Spinal cord (tissue), 10 donors: Measurements from ENCODE around the gene POLK. TPM values are rescaled to one million over a fixed set of nuclear protein-coding genes. Genes with fewer than 3 reads are reported as not detected.
A peak's percentile ranks its signal among the peaks of the same experiment; 100 is the strongest.
"Not testable (repeated sequence)": the region's sequence is repeated elsewhere in the genome, so short reads cannot be mapped to it uniquely, and the experiment has no call there.

Experiments used
- DNase-seq, 6 donors: peaks; one replicate each; pipeline versions ENCODE4 v3.0.0 to v3.0.0-alpha.2; 2013 to 2015; ENCODE audit warnings: low spot score in 6 of 6, low read depth in 4 of 6
- H3K27ac ChIP-seq: one replicate; pipeline ENCODE4 v1.5.1; 2013; ENCODE audit warnings: low read depth, low read length, control low read depth
- H3K27me3 ChIP-seq: one replicate; pipeline ENCODE4 v1.6.1; 2013; ENCODE audit warnings: low read length; ENCODE audit not compliant: control insufficient read depth, insufficient read depth
- H3K36me3 ChIP-seq: one replicate; pipeline ENCODE4 v1.6.1; 2013; ENCODE audit warnings: low read length; ENCODE audit not compliant: control insufficient read depth, insufficient read depth
- H3K4me1 ChIP-seq: one replicate; pipeline ENCODE4 v1.6.1; 2013; ENCODE audit warnings: low read length; ENCODE audit not compliant: control insufficient read depth, insufficient read depth
- H3K4me3 ChIP-seq: one replicate; pipeline ENCODE4 v1.5.1; 2013; ENCODE audit warnings: low read depth, low read length, control low read depth
- H3K9me3 ChIP-seq: one replicate; pipeline ENCODE4 v1.6.1; 2013; ENCODE audit warnings: low read length; ENCODE audit not compliant: control insufficient read depth, insufficient read depth
- WGBS: methylation state at CpG from one replicate; pipeline ENCODE4 v1.1.5; 2013; ENCODE audit warnings: missing lambda C conversion rate; ENCODE audit not compliant: insufficient coverage; 5-methylcytosine and 5-hydroxymethylcytosine counted together
- polyA plus RNA-seq, 2 donors: library from polyadenylated mRNA; unstranded; fragments of 120-200 nt; gene quantifications; one replicate each; pipeline ENCODE4 v1.2.1, GENCODE V29; 2013; ENCODE audit not compliant: insufficient read length in 2 of 2
- total RNA-seq, 2 donors: library from RNA; depleted of rRNA in 1 of 2; stranded (reverse); fragments of 120-200 nt in 1 of 2; fragments of >200 nt in 1 of 2; gene quantifications; one replicate each; pipeline versions ENCODE4 v1.2.3 to v1.2.4, GENCODE V29; 2013 to 2014
- donor health status: healthy.

POLK gene
- total and polyA plus RNA-seq, 4 donors, result 16.9 to 58.5 (median 31.2) TPM

- Histone ChIP-seq H3K4me3 (no peak overlapping the region), H3K36me3 (peaks cover 9% of the 10 kb centered on the region), H3K27ac (no peak overlapping the region), H3K4me1 (no peaks in the 10 kb centered on the region), H3K27me3 (no peaks in the 10 kb centered on the region), H3K9me3 (peaks cover 3% of the 10 kb centered on the region)
- WGBS, result no CpG with 5 or more reads among the region's 1 CpG
- DNase-seq, result no peak
Observed at GRCh38 chr5:75553358-75553757, 41.7 kb downstream of the POLK start.

GRCh38 chr5:75558221-75558620 is 46.5 kb downstream of the POLK start:
- H3K27me3 ChIP-seq, result no peaks in the 10 kb centered on the region
- H3K36me3 ChIP-seq, result peaks cover 9% of the 10 kb centered on the region
- no peak for DNase-seq
- no peaks in the 10 kb centered on the region for H3K4me1 ChIP-seq
- no peak overlapping the region for H3K27ac ChIP-seq
- H3K4me3 ChIP-seq, result no peak overlapping the region
- H3K9me3 ChIP-seq, result peaks cover 3% of the 10 kb centered on the region
- no CpG with 5 or more reads among the region's 1 CpG for WGBS

GRCh38 chr5:75558981-75559632 is 47.4 kb downstream of the POLK start:
- 83% methylated on average over 1 of the region's 4 CpGs for whole genome bisulfite sequencing
- Histone ChIP-seq H3K27me3 (no peaks in the 10 kb centered on the region), H3K4me1 (no peaks in the 10 kb centered on the region), H3K27ac (no peak overlapping the region), H3K9me3 (peaks cover 3% of the 10 kb centered on the region), H3K4me3 (no peak overlapping the region), H3K36me3 (peaks cover 9% of the 10 kb centered on the region)
- DNase-seq, result no peak

- not testable (repeated sequence) for H3K36me3 ChIP-seq, H3K27me3 ChIP-seq, H3K4me1 ChIP-seq, H3K9me3 ChIP-seq, H3K4me3 ChIP-seq, DNase-seq, H3K27ac ChIP-seq
- no CpG with 5 or more reads among the region's 1 CpG for WGBS
Observed at GRCh38 chr5:75560655-75561054, 49.0 kb downstream of the POLK start.

- H3K27me3 ChIP-seq, DNase-seq, H3K4me3 ChIP-seq, H3K36me3 ChIP-seq, H3K9me3 ChIP-seq, H3K4me1 ChIP-seq, H3K27ac ChIP-seq: not testable (repeated sequence)
- 95% methylated on average over 14 of the region's 15 CpGs for WGBS
Observed at GRCh38 chr5:75565991-75566709, 54.5 kb downstream of the POLK start.

GRCh38 chr5:75566710-75567309 is 55.1 kb downstream of the POLK start:
- DNase-seq, result peak in 2 of 6 donors; percentile 21 to 28
- no peaks in the 10 kb centered on the region for H3K27me3 ChIP-seq
- H3K9me3 ChIP-seq, result peaks cover 4% of the 10 kb centered on the region
- H3K36me3 ChIP-seq, result peaks cover 5% of the 10 kb centered on the region
- no peak overlapping the region for H3K27ac ChIP-seq
- 60% methylated on average over 6 of the region's 6 CpGs for WGBS
- H3K4me1 ChIP-seq, result no peaks in the 10 kb centered on the region
- H3K4me3 ChIP-seq, result no peak overlapping the region

GRCh38 chr5:75567710-75568109 is 56.0 kb downstream of the POLK start:
- no peak overlapping the region for H3K27ac ChIP-seq
- DNase-seq, result peak in 1 of 6 donors; percentile 3
- 55% methylated on average over 1 of the region's 2 CpGs for WGBS
- H3K27me3 ChIP-seq, result no peaks in the 10 kb centered on the region
- peaks cover 5% of the 10 kb centered on the region for H3K36me3 ChIP-seq
- H3K4me1 ChIP-seq, result no peaks in the 10 kb centered on the region
- H3K9me3 ChIP-seq, result peaks cover 4% of the 10 kb centered on the region
- no peak overlapping the region for H3K4me3 ChIP-seq

GRCh38 chr5:75568202-75568601 is 56.5 kb downstream of the POLK start:
- H3K4me3 ChIP-seq, result no peak overlapping the region
- no peaks in the 10 kb centered on the region for H3K27me3 ChIP-seq
- peaks cover 5% of the 10 kb centered on the region for H3K36me3 ChIP-seq
- no peak for DNase-seq
- no peak overlapping the region for H3K27ac ChIP-seq
- peaks cover 4% of the 10 kb centered on the region for H3K9me3 ChIP-seq
- H3K4me1 ChIP-seq, result no peaks in the 10 kb centered on the region
- no CpG with 5 or more reads among the region's 2 CpGs for WGBS

- H3K36me3 ChIP-seq, result no peaks in the 10 kb centered on the region
- no peaks in the 10 kb centered on the region for H3K27me3 ChIP-seq
- no peaks in the 10 kb centered on the region for H3K9me3 ChIP-seq
- H3K27ac ChIP-seq, result no peak overlapping the region
- DNase-seq, result no peak
- WGBS, result no CpG with 5 or more reads among the region's 2 CpGs
- H3K4me3 ChIP-seq, result no peak overlapping the region
- no peaks in the 10 kb centered on the region for H3K4me1 ChIP-seq
Observed at GRCh38 chr5:75571547-75571946, 59.9 kb downstream of the POLK start.
